GM12891 (cell line): ENCODE data around the gene C2CD3.

Experiments
- PAX5 ChIP-seq: IDR thresholded peaks from 2 replicates; pipeline ENCODE4 v1.6.1; 2011; ENCODE audit warnings: low read length, moderate library complexity, mild to moderate bottlenecking; ENCODE audit not compliant: insufficient read depth, severe bottlenecking
- POLR2A ChIP-seq: IDR thresholded peaks from 2 replicates; pipeline ENCODE4 v1.6.1; 2011; ENCODE audit warnings: low read depth, low read length, control low read depth
- POLR2AphosphoS5 ChIP-seq: IDR thresholded peaks from 2 replicates; pipeline ENCODE4 v1.6.1; 2011; ENCODE audit warnings: low read depth, low read length, control low read depth
- POU2F2 ChIP-seq: IDR thresholded peaks from 2 replicates; pipeline ENCODE4 v1.6.1; 2011; ENCODE audit warnings: low read depth, mild to moderate bottlenecking, control low read depth, low read length, moderate library complexity
- SPI1 ChIP-seq: IDR thresholded peaks from 2 replicates; pipeline ENCODE4 v1.6.1; 2011; ENCODE audit warnings: low read depth, low read length, control low read depth
- TAF1 ChIP-seq: IDR thresholded peaks from 2 replicates; pipeline ENCODE4 v1.6.1; 2011; ENCODE audit warnings: low read depth, low read length, control low read depth

DNA sequence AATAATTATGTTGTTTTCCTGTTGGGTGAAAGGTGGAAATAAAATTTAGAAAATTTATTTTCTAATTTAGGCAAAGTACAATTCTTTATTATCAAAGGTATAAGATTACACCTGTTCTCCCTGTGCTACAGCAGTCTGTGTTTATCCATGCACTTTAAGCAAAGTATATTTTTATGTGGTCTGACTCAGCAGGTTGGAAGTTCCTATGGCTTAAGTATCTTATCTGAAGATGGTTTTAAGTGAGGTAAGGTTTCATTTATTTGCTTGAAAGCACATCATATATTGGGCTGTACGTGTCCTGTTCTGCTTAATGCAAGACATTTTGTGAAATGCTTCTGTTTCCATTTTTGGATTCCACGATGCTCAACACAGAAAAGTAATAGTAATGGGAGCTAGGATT, 14.9 kb upstream of the C2CD3 start:
- TF ChIP-seq TAF1 (no peak), POLR2A (no peak), POLR2AphosphoS5 (no peak), SPI1 (no peak), PAX5 (no peak), POU2F2 (no peak)
